HG03565 (cell line): ENCODE measurements around the gene TEX51.
A peak's percentile ranks its signal among the peaks of the same experiment; 100 is the strongest.

ENCODE experiments used
- ATAC-seq: cut with Tn5 transposase; IDR thresholded peaks from one replicate; pipeline ENCODE4 v1.9.1; 2021; ENCODE audit warnings: mild to moderate bottlenecking, moderate library complexity; ENCODE audit not compliant: unreplicated experiment

Gene TEX51

DNA sequence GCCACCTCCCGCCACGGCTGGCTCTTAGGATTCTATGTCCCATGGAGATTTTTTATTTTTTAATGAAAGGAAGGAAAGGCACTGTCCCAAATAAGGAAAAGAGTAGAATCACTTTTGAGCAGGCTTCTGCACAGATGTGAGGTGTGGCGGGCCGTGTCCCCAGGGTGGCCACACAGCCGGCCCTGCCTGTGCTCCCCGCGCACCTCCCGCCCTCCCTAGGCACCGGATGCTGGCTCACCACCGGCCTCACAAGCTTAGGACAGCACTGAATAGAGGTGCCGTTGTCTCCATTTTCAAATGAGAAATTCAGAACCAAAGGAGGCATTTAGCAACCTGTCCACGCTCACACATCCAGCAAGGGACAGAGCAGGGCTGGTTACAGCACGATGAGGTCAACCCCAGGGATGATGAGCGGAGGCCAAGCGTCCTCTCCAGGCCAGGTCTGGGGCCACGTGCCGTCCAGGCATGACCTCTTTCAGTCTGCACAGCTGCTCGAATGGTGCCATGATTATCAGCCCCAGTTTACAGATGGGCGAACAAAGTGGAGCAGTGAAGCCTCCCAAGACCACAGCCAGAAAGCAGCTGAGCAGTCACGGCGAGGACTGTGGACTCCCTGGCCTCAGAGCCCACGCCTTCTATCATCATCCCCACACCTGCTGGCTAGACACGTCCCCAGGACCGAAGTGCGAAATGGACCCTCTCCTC lies 20.7 kb upstream of the TEX51 start:
- ATAC-seq = no peak

DNA sequence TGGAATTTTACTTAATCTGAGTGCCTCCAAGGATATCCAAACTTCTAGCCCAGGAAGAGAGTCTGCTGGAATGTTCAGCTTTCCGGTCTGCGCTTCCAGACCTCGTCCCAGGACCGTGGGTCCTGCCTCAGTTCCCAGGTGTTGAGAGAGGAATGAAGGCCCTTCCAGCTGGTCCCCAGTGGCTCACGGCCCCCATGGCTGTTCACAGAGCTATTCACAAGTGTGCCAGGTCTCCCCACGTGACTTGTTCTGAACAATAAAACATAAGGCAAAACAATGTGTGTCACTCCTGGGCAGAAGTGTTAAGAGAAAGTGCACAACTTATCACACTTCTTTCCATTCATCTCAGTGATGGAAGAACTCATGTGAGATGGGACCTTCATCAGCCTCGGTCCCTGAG lies 20.1 kb upstream of the TEX51 start:
- no peak for ATAC-seq

DNA sequence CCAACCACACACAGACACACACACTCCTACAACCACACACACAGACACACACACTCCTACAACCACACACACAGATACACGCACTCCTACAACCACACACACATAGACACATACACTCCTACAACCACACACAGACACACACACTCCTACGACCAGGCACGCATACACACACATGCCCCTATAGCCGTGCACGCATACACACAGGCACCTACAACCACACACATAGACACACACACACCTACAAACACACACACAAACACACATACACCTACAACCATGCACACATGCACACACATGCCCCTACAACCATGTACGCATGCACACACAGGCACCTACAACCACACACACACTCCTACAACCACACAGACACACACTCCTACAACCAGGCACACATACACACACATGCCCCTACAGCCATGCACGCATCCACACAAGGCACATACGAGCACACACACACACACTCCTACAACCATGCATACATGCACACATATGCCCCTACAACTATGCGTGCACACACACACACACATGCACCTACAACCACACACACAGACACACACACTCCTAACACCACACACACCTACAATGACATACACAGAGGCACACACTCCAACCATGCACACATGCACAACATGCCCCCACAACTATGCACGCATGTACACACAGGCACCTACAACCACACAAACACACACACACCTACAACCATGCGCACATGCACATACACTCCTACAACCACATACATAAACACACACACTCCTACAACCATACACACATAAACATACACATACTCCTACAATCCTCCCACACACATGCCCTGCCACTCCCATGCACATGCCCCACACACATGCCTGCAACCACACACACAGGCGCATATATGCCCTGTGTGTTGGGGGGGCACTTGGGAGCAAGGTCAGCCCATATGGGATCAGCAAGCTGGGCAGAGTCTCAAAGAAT lies 19.1 kb upstream of the TEX51 start:
- ATAC-seq = no peak

DNA sequence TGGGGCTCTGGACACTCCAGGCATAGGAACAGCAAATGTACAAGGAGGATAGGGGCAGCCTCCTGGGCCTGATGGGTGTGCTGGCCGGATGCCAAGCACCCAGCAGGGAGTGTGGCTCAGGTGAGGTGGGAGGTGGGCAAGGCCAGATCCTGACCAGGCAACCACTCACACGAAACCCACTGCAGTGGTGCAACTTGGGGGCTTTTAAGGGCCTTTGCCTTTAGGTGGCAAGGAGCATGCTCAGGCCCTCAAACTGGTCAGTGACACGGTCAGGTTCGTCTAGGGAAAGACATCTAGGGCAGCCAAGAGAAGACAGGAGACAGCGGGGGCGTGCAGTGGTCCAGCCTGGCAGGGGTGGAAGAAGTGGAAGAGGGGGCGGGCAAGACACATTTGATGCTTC lies 18.4 kb upstream of the TEX51 start:
- ATAC-seq = no peak

DNA sequence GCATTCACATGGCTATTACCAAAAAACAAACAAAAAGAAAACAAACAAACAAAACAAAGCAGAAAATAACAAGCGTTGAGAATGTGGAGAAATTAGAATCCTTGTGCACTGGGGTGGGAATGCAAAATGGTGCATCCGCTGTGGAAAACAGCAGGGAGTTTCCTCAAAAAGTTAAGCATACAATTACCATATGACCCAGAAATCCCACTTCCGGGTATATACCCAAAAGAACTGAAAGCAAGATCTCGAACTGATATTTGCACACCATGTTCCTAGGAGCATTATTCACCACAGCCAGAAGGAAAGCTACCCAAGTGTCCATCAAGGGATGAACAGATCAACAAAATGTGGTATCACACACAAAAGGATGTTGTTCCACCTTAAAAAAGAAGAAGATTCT lies 17.9 kb upstream of the TEX51 start:
- no peak for ATAC-seq

DNA sequence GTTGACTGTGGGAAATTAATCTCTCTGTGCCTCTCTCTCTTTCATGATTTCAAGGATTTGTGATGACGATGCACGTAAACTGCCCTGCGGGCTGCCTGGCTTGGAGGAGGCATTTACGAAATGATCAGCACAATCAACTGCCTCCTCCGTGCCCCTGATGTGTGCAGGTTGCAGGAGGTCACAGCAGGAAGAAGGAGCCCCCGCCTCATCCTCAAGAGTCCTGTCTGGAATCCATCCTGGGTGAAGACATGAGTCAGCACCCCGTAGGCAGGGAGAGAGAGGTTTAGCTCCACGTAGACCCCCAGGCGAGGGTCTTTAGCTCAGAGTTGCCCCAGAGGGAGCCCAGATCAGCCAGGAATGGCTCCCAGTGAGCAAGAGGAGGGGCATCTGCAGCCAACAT lies 17.1 kb upstream of the TEX51 start:
- ATAC-seq = no peak

DNA sequence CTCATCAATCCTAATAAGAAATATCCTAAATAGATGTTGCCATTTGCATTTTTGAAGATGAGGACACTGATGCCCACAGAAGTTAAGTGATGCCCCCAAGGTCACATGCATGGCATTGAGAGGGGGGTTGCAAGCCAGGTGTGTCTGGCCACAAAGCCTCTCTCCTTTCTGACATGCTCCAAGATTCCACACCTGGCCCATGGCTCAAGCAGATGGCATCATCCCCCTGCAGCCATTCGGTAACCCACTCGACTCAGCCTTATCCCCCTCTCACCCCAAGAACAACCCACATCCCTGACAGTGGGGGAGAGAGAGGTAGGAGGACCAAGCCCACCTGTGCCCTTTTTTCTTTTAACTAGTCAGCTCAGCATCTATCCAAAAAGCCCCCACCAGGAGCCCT lies 16.5 kb upstream of the TEX51 start:
- no peak for ATAC-seq

DNA sequence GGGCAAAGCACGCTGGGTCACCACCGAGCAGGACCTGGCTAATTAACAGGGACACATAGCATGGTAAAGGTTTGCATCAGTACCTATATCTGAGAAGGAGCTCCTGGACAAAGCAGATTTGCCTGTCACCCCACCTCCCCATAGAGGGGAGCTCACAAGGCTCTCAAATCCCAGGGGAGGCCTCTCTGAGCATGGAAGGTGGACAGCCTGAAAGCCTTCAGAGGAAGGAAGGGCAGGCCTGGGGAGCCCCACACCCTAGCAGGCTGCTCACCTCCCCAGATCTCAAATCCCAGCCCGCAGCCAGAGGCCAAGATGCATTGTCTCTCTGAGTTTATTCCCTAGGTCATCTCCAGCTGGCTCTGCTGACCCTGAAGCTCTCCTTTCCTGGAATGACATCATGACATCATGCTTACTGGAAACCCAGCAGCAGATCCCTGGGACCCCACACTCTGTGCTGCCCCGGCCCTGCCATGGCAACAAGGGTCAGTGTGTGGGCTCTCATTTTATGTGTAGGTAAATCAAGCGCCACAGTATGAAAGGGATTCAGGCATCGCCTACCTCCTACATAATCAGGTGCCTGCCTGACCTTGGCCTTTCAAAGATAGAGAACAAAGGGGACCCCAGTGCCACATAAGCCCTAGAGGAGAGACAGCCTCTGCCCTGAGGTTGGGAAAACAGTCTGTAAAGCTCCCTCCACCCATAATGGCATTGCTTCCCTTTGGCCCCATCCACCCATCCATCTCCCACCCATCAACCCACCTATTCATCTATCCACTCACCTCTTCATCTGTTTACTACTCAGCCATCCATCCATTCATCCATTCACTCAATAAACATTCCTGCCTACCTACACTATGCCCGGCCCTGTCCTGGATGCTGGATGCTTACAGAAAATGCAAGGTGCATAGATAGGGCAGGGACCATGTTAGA lies 15.7 kb upstream of the TEX51 start:
- no peak for ATAC-seq

DNA sequence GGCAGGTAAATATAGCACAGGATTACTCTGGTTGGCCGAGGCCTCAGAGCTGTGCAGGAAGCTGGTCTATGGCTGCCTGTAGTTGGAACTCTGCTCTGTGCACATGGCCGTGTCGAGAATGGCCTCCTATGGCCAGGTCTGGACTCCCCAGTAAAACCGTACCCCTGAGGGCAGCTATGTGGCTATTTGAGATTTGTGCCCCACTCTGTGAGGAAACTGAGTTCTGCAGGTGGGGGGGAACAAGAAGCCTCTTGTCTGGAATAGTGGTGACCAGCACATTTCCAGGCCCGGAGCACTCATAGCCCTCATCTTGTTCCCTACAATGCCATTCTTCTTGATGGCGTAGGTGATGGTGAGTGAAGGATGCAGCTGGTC lies 15.0 kb upstream of the TEX51 start:
- ATAC-seq = no peak

DNA sequence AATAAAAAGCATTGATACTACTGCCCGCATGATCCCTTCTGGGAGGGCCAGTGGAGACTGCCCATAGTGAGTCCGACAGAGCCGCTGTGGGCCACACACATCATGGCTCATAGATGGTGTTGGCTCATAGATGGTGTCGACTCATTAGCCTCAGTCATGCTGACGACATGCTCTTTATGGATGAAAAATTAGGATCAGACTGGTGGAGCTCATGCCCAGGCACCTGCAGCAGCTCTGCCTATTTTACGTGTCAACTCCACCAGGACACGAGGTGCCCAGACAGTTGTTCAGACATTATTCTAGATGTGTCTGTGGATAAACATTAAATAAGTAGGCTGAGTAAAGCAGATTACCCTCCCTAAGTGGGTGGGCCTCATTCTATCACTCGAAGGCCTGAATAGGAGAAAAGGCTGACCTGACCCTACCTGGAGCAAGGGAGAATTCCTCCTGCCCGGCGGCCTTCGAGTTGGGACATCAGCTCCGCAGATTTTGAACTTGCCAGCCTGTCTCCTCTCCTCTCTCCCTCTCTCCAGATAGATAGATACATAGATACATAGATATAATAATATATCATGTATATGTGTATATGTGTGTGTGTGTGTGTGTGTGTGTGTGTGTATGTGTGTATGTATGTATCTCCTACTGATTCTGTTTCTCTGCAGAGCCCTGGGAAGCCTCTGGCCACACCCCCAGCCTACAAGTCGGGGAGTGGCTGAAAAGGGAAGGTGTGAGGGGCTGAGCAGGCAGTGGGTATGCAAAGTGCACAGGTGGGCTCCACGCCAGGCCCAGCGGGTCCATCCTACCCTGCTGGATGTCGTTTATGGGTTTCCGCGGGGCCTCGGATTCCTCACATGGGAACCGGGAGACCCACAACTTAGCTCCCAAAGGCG lies 13.6 kb upstream of the TEX51 start:
- ATAC-seq = no peak

DNA sequence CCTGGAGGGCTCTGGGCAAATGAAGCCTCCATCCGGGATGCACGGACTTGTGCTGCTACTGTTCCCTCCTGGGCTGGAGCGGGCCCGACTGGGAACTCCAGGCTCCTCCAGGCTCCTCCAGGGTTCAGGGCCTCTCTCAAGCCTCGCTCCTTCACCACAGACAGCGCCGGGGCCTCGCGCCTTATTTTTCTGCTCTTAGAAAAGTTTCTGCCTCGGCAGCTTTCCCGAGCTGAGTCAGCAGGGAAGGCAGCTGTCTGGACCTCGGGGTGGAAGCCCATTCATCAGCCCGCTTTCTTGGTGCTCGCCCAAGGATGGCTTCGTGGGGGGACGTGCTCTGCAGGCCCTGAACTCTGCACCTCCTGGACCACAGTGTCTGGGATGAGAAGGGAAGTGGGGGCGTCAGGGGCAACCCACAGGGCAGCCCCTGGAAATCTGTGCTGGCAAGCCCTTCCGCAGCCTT lies 12.9 kb upstream of the TEX51 start:
- ATAC-seq = no peak

DNA sequence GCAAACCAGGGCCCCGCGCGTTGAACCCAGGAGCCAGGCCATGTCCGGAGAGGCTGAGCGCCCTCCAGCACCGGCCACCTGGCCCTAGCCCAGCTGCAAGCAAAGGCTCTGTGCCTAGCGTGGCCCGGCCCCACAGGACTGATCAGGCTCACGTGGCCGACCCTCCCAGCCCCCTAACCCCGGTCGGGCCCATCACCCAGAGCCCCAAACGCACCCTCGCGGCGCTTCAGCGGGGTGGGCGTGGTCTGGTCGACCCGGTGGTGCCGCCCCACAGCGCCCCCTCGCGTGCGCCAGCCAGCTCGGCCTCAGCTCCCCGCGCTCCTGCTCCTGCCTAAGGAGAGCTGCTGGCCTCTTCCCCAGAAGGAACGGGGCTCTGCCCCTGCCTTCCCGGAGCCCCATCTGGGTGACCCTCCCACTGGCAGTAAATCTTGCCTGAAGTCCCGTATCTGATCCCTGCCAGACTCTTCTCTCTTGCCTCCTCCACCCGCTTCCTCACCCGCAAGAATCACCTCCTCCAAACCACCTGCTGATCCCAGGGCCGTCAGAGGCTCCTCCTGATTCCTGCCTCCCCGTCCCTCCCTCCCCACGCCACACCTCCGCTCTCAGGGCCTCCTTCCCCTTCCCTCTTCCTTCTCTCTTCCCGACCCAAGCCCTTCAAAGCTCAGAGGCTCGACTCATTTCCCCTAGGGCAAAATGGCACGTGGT lies 12.3 kb upstream of the TEX51 start:
- peak; percentile 81 for ATAC-seq

DNA sequence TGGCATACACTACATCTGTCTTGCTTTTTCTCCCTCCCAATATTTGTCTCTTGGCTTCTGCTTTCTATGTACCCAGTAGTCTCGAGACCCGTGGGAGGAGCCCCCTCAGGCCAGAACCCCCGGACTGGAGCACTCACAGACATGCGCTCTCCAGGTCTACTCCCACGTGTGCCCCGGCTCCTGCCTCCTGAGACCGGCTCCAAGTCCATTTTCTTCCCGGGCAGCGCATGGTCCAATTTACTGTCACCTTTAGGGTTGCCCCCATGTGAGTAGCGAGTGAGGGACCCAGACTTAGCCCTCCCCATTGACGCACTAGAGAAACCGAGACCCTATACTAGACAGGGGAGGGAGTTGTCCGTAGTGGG lies 11.8 kb upstream of the TEX51 start:
- ATAC-seq = no peak

DNA sequence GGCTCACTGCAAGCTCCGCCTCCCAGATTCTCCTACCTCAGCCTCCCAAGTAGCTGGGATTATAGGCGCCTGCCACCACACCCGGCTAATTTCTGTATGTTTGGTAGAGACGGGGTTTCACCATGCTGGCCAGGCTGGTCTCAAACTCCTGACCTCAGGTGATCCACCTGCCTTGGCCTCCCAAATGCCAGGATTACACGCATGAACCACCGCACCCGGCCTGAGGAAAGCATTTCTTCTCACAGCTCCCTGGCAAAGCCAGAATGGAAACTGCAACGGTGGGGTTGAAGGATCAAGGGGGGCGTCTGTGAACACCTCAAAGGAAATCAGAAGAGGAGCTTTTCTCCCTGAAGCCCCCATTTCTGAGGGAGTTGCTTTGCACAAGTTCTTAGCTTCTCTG lies 11.2 kb upstream of the TEX51 start:
- ATAC-seq = no peak

DNA sequence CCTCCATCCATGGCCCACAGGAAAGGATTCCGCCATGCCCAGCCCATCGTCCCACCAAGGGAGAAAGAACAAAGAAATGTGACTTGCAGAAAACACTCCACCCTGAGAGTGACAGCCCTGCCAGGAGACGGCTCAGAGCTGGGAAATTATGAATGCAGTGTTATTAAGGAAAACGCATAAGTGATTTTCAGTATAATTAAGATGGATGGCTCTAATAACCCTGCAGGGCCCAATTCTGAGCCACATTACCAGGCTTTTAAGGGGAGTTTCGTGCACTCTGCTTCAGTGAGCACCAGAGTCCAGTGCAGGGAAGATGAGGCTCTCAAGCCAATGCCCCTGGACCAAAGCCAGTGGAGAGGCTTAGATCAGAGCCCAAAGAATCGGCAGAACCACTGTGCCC lies 10.6 kb upstream of the TEX51 start:
- no peak for ATAC-seq

DNA sequence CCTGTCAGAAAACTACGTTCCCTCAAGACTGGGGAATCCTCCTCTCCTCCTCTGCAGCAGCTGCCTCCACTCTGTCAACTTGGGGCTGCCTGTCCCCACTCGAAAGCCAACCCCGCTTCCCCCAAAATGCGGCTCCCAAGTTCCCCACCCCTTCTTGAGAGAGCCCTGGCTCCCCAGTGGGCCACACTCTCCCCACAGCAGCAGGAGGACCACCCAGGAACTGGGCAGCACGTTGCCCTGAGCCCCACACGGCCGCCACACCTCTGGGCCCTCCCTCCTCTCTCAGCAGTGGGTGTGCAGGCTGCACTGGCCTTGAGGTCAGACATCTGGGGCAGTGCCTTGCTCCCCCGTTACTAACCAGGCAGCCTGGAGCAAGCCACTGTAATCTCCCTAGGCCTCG lies 9.6 kb upstream of the TEX51 start:
- no peak for ATAC-seq

DNA sequence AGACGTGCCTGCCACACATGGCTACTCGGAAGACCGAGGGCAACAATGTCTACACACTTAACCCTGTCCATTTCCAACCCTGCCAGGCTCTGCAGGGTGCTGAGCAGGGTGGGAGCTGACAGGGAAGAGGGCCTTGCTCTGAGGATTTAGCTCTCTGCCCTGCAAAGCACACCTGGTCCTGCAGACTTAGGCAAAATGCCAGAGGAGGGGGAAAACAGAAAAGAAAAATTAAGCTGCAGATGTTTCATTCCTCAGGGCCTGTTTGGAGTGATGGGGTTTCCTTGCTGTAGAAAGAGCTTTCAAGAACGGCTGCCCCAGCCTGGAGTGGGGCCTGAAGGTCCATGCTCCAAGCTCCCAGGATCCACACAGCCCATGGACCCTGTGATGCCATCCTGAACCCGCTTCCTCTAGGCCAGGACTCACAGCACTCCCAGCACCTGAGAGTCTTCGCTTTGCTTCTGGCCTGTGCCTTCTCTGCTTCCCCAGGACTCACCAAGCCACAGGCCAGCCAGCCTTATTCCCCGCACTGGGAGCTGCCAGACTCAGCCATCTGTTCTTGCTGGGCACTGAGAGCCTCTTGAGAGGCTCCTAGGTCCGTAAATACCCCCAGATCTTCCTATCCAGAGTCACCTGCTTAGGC lies 9.1 kb upstream of the TEX51 start:
- ATAC-seq = no peak

DNA sequence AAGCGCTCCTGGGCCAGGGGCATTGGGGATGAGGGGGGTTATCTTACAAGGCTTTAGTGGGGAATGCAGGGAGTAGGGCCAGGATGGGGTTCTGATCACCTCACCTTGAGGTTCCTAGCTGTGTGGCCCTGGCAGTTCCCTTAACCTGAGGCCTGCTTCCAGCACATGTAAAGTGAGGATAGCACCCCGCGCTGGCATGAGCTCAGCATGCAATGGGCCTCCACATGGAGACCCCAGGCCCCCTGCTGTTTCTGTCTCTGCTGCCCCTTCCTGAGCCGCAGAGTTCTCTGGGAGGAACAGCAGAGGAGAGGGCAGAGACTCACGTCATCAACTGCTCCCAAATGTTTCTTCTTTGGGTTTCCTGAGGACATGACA lies 8.6 kb upstream of the TEX51 start:
- ATAC-seq = no peak
